ENCODE measurements around the gene CBLC.
A peak's percentile ranks its signal among the peaks of the same experiment; 100 is the strongest.

Gene CBLC

GRCh38 chr19:44777715-44778347 is at the start of gene CBLC:
CBLC (plus strand) TSS chr19:44777890; CDS start chr19:44777932, 42 bp downstream.
- peak; percentile 90 for DNase-seq (ENCODE audit: low spot score)

- no peak for DNase-seq (ENCODE audit: low spot score)
Observed at GRCh38 chr19:44728178-44728577, 49.5 kb upstream of the CBLC start.

- DNase-seq (ENCODE audit: low spot score) = no peak
Observed at GRCh38 chr19:44729516-44730033, 48.1 kb upstream of the CBLC start.

- no peak for DNase-seq (ENCODE audit: low spot score)
Observed at GRCh38 chr19:44731081-44731480, 46.6 kb upstream of the CBLC start.

GRCh38 chr19:44731622-44732021 is 46.1 kb upstream of the CBLC start:
- no peak for DNase-seq (ENCODE audit: low spot score)

GRCh38 chr19:44732235-44733014 is 45.3 kb upstream of the CBLC start:
- DNase-seq (ENCODE audit: low spot score) = no peak

- DNase-seq (ENCODE audit: low spot score) = no peak
Observed at GRCh38 chr19:44734357-44734756, 43.3 kb upstream of the CBLC start.

- DNase-seq (ENCODE audit: low spot score) = peak; percentile 40
Observed at GRCh38 chr19:44735011-44735410, 42.7 kb upstream of the CBLC start.

GRCh38 chr19:44737238-44738071 is 40.2 kb upstream of the CBLC start:
- no peak for DNase-seq (ENCODE audit: low spot score)

GRCh38 chr19:44738136-44738535 is 39.6 kb upstream of the CBLC start:
- DNase-seq (ENCODE audit: low spot score) = no peak

GRCh38 chr19:44738603-44739558 is 38.8 kb upstream of the CBLC start:
- no peak for DNase-seq (ENCODE audit: low spot score)

GRCh38 chr19:44740351-44740824 is 37.3 kb upstream of the CBLC start:
- DNase-seq (ENCODE audit: low spot score) = no peak

GRCh38 chr19:44741258-44741731 is 36.4 kb upstream of the CBLC start:
- DNase-seq (ENCODE audit: low spot score) = peak; percentile 28

- peak; percentile 97 for DNase-seq (ENCODE audit: low spot score)
Observed at GRCh38 chr19:44741841-44742329, 35.8 kb upstream of the CBLC start.

- DNase-seq (ENCODE audit: low spot score) = peak; percentile 44
Observed at GRCh38 chr19:44742330-44743061, 35.2 kb upstream of the CBLC start.

GRCh38 chr19:44744871-44745332 is 32.8 kb upstream of the CBLC start:
- no peak for DNase-seq (ENCODE audit: low spot score)

GRCh38 chr19:44745341-44745831 is 32.3 kb upstream of the CBLC start:
- DNase-seq (ENCODE audit: low spot score) = peak; percentile 43

- no peak for DNase-seq (ENCODE audit: low spot score)
Observed at GRCh38 chr19:44745887-44746600, 31.6 kb upstream of the CBLC start.

GRCh38 chr19:44746616-44746945 is 31.1 kb upstream of the CBLC start:
- no peak for DNase-seq (ENCODE audit: low spot score)

Data from LoVo (cell line).